Measurements from ENCODE around the gene CFAP221. TPM values are rescaled to one million over a fixed set of nuclear protein-coding genes. Genes with fewer than 3 reads are reported as not detected.

CFAP221 gene
- total RNA-seq, 1 donor from 2014 or later: 1.0 TPM

GRCh38 chr2:119659601-119660342 lies 115.5 kb downstream of the CFAP221 start:
- no peaks in the 10 kb centered on the region for H3K9me3 ChIP-seq (replicated peaks)
- TF ChIP-seq, protein P1, sequence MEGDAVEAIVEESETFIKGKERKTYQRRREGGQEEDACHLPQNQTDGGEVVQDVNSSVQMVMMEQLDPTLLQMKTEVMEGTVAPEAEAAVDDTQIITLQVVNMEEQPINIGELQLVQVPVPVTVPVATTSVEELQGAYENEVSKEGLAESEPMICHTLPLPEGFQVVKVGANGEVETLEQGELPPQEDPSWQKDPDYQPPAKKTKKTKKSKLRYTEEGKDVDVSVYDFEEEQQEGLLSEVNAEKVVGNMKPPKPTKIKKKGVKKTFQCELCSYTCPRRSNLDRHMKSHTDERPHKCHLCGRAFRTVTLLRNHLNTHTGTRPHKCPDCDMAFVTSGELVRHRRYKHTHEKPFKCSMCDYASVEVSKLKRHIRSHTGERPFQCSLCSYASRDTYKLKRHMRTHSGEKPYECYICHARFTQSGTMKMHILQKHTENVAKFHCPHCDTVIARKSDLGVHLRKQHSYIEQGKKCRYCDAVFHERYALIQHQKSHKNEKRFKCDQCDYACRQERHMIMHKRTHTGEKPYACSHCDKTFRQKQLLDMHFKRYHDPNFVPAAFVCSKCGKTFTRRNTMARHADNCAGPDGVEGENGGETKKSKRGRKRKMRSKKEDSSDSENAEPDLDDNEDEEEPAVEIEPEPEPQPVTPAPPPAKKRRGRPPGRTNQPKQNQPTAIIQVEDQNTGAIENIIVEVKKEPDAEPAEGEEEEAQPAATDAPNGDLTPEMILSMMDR (IDR thresholded peaks at IDR 0.05; ENCODE audit: borderline replicate concordance): peak; percentile 90
- no peak overlapping the region for H3K4me3 ChIP-seq
- no peak for DNase-seq
- H3K27ac ChIP-seq (replicated peaks): no peak overlapping the region
- no peaks in the 10 kb centered on the region for H3K36me3 ChIP-seq
- H3K4me1 ChIP-seq: peaks cover 3% of the 10 kb centered on the region
- intact Hi-C loops (cut with micrococcal nuclease): loop anchor here (5.0 kb wide), 1 partner anchor 252 kb away; no protein-coding TSS in a partner anchor
- no peaks in the 10 kb centered on the region for H3K27me3 ChIP-seq (ENCODE audit: low read depth)

DNA sequence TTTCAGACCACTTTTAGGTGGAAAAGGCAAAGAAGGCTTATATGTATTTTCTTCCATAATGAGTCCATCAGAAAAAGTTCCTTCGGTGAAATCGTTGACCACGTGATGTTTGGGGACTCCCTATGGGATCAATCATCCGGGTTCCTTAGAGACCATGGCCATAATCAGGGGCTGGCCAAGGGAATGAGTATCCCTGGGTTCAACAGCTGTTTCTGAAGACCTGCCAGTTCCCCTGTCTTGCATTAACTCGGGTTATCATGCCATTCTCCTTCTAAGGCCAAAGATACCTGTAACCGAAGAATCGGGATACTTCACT lies 116.1 kb downstream of the CFAP221 start:
- peaks cover 3% of the 10 kb centered on the region for H3K4me1 ChIP-seq
- intact Hi-C loops (cut with micrococcal nuclease): loop anchor here (5.0 kb wide), 1 partner anchor 253 kb away; no protein-coding TSS in a partner anchor
- no peaks in the 10 kb centered on the region for H3K9me3 ChIP-seq (replicated peaks)
- no peak overlapping the region for H3K4me3 ChIP-seq
- TF ChIP-seq, protein P1 (IDR thresholded peaks at IDR 0.05; ENCODE audit: borderline replicate concordance): peak; percentile 3
- H3K27me3 ChIP-seq (ENCODE audit: low read depth): no peaks in the 10 kb centered on the region
- no peak overlapping the region for H3K27ac ChIP-seq (replicated peaks)
- DNase-seq: no peak
- no peaks in the 10 kb centered on the region for H3K36me3 ChIP-seq

DNA sequence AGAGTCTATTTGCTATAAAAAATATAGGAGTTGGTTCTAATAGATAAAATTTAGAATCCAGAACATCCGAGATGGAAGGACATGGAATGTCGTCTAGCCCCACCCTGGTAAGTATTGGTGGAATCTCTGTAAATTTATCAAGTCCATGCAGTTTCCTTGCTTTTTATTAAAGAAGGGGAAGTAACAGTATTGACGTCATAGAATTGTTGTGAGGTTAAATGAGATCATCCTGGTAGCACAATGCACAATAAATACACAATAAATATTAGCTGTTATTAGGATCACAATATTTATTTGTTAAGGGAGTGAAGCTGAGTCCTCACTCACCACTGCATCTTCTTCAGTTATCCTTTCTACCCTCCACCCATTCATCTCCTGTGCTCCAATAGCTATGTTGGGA lies 118.0 kb downstream of the CFAP221 start:
- no peak overlapping the region for H3K27ac ChIP-seq (replicated peaks)
- TF ChIP-seq, protein P1 (IDR thresholded peaks at IDR 0.05; ENCODE audit: borderline replicate concordance): no peak
- no peak for DNase-seq
- no peaks in the 10 kb centered on the region for H3K27me3 ChIP-seq (ENCODE audit: low read depth)
- H3K9me3 ChIP-seq (replicated peaks): no peaks in the 10 kb centered on the region
- intact Hi-C loops (cut with micrococcal nuclease): loop anchor here (5.0 kb wide), 1 partner anchor 255 kb away; no protein-coding TSS in a partner anchor
- H3K4me1 ChIP-seq: peaks cover 3% of the 10 kb centered on the region
- no peak overlapping the region for H3K4me3 ChIP-seq
- H3K36me3 ChIP-seq: no peaks in the 10 kb centered on the region

- Histone ChIP-seq H3K27ac (replicated peaks) (no peak overlapping the region), H3K36me3 (no peaks in the 10 kb centered on the region), H3K27me3 (ENCODE audit: low read depth) (no peaks in the 10 kb centered on the region), H3K9me3 (replicated peaks) (no peaks in the 10 kb centered on the region), H3K4me3 (no peak overlapping the region), H3K4me1 (no peaks in the 10 kb centered on the region)
- intact Hi-C loops (cut with micrococcal nuclease): no loop called here
- DNase-seq: no peak
- TF ChIP-seq, protein P1 (IDR thresholded peaks at IDR 0.05; ENCODE audit: borderline replicate concordance): no peak
Observed at GRCh38 chr2:119668546-119668945, 124.3 kb downstream of the CFAP221 start.

GRCh38 chr2:119671016-119671415 lies 126.8 kb downstream of the CFAP221 start:
- Histone ChIP-seq H3K27ac (replicated peaks) (no peak overlapping the region), H3K4me3 (no peak overlapping the region), H3K27me3 (ENCODE audit: low read depth) (no peaks in the 10 kb centered on the region), H3K9me3 (replicated peaks) (no peaks in the 10 kb centered on the region), H3K4me1 (peaks cover 4% of the 10 kb centered on the region), H3K36me3 (no peaks in the 10 kb centered on the region)
- intact Hi-C loops (cut with micrococcal nuclease): no loop called here
- no peak for DNase-seq
- TF ChIP-seq, protein P1 (IDR thresholded peaks at IDR 0.05; ENCODE audit: borderline replicate concordance): no peak

Data from left ventricle myocardium inferior (tissue), 1 donor.